ENCODE results near the gene CAND1. TPM values are rescaled to one million over a fixed set of nuclear protein-coding genes. Genes with fewer than 3 reads are reported as not detected.

The CAND1 gene
- total RNA-seq, 1 donor from 2014 or later: 230 TPM

DNA sequence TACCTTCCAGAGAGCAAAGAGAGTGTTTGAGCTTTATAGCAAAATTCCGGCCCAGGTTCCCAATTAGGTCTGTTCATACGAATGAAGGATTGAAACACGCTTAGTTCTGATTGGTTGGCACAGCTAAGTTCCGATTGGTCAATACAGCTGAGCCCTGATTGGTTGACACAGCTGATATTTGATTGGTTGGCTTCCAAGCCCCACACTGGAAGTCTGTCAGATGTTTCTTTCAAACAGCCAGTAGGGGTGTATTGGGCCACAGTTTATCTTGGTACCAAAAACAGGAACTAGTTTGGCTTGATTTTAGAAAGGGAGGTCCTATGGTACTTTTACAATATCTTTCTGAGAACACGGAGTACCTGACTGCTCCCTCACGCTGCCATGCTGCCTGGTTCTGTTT lies 93.4 kb downstream of the CAND1 start:
- H3K4me1 Mint-ChIP-seq (ENCODE audit: low read depth): no peaks in the 10 kb centered on the region
- TF ChIP-seq, protein P1, sequence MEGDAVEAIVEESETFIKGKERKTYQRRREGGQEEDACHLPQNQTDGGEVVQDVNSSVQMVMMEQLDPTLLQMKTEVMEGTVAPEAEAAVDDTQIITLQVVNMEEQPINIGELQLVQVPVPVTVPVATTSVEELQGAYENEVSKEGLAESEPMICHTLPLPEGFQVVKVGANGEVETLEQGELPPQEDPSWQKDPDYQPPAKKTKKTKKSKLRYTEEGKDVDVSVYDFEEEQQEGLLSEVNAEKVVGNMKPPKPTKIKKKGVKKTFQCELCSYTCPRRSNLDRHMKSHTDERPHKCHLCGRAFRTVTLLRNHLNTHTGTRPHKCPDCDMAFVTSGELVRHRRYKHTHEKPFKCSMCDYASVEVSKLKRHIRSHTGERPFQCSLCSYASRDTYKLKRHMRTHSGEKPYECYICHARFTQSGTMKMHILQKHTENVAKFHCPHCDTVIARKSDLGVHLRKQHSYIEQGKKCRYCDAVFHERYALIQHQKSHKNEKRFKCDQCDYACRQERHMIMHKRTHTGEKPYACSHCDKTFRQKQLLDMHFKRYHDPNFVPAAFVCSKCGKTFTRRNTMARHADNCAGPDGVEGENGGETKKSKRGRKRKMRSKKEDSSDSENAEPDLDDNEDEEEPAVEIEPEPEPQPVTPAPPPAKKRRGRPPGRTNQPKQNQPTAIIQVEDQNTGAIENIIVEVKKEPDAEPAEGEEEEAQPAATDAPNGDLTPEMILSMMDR (IDR thresholded peaks at IDR 0.05; ENCODE audit: unreplicated experiment): no peak
- no peaks in the 10 kb centered on the region for H3K36me3 Mint-ChIP-seq (ENCODE audit: insufficient read depth)
- no peaks in the 10 kb centered on the region for H3K9me3 Mint-ChIP-seq (ENCODE audit: low read depth)
- no peak overlapping the region for H3K4me3 Mint-ChIP-seq (ENCODE audit: low read depth)
- H3K27ac Mint-ChIP-seq: no peak overlapping the region
- H3K27me3 Mint-ChIP-seq: peaks cover 9% of the 10 kb centered on the region
- DNase-seq (ENCODE audit: low spot score, unreplicated experiment): no peak

DNA sequence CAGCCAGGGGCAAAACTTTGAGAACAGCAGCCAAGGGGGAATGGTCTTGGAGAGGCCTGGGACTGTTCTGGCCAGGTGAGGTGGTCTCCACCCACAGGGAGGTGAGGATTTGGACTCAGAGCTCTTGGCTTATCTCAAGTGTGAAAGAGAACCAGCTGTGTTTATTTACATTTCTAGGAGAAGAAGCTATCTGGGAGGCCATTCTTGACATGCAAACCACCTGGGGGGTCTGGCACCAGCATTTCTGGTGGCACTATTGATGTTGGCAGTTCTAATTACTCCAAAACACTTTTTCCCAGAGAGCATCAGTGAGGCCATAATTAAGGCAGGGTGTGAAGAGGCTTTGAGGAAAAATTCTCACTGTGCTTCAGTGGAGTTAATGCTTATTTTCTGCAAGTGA lies 95.1 kb downstream of the CAND1 start:
- no peaks in the 10 kb centered on the region for H3K9me3 Mint-ChIP-seq (ENCODE audit: low read depth)
- H3K4me1 Mint-ChIP-seq (ENCODE audit: low read depth): no peaks in the 10 kb centered on the region
- H3K27me3 Mint-ChIP-seq: peaks cover 5% of the 10 kb centered on the region
- no peaks in the 10 kb centered on the region for H3K36me3 Mint-ChIP-seq (ENCODE audit: insufficient read depth)
- TF ChIP-seq, protein P1 (IDR thresholded peaks at IDR 0.05; ENCODE audit: unreplicated experiment): no peak
- H3K4me3 Mint-ChIP-seq (ENCODE audit: low read depth): no peak overlapping the region
- DNase-seq (ENCODE audit: low spot score, unreplicated experiment): no peak
- no peak overlapping the region for H3K27ac Mint-ChIP-seq

DNA sequence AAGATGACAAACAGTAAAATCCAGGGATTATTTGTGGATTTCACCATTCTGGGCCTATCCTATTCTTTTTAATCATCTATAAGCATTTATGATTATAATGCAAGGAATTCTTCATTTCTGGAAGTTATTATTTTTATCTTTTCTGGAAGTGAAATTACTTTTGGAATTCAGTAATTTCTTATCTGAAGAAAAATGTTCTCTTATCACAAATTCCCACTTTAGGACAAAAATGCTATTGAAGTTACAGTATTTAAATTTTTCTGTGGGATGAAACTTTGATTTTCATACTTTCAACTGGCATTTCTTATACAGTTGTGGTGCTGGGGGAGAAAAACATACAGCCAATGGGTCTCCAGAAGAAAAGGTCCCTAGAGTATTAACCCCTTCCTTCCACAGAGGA lies 96.0 kb downstream of the CAND1 start:
- Mint-ChIP-seq H3K27me3 (peaks cover 4% of the 10 kb centered on the region), H3K4me3 (ENCODE audit: low read depth) (no peak overlapping the region), H3K4me1 (ENCODE audit: low read depth) (no peaks in the 10 kb centered on the region), H3K27ac (no peak overlapping the region), H3K9me3 (ENCODE audit: low read depth) (no peaks in the 10 kb centered on the region), H3K36me3 (ENCODE audit: insufficient read depth) (no peaks in the 10 kb centered on the region)
- DNase-seq (ENCODE audit: low spot score, unreplicated experiment): no peak
- TF ChIP-seq, protein P1 (IDR thresholded peaks at IDR 0.05; ENCODE audit: unreplicated experiment): no peak

DNA sequence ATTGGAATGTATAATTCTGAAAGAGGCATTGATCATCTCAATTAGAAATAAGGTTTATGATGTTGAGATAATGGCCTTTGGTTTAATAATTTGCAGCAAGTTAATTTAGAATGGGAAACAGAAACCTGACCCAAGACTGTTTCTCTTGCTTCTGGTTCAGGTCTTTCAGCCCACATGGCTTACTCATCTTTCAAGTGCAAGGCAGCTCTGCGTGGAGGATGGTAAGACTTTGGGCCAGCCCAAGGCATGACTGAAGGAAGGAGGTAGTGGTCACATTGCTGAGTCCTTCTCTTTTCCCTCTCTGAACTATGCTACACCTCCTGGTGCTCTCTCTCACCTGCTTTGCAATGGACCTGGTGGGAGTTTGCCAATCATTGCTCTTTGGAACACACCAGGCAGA lies 98.7 kb downstream of the CAND1 start:
- DNase-seq (ENCODE audit: low spot score, unreplicated experiment): no peak
- no peaks in the 10 kb centered on the region for H3K9me3 Mint-ChIP-seq (ENCODE audit: low read depth)
- no peaks in the 10 kb centered on the region for H3K4me1 Mint-ChIP-seq (ENCODE audit: low read depth)
- no peak overlapping the region for H3K4me3 Mint-ChIP-seq (ENCODE audit: low read depth)
- no peak overlapping the region for H3K27ac Mint-ChIP-seq
- H3K36me3 Mint-ChIP-seq (ENCODE audit: insufficient read depth): no peaks in the 10 kb centered on the region
- H3K27me3 Mint-ChIP-seq: peaks cover 4% of the 10 kb centered on the region
- TF ChIP-seq, protein P1 (IDR thresholded peaks at IDR 0.05; ENCODE audit: unreplicated experiment): no peak
